Measurements from ENCODE around the gene TBC1D21.

- TF ChIP-seq POLR2A (IDR thresholded peaks at IDR 0.05; ENCODE audit: low read depth, low read length) = no peak
- no peak for TF ChIP-seq TAF1 (IDR thresholded peaks at IDR 0.05; ENCODE audit: low read depth, low read length)
- no peak for TF ChIP-seq POLR2AphosphoS5 (IDR thresholded peaks at IDR 0.05; ENCODE audit: low read depth, low read length)
- TF ChIP-seq SPI1 (IDR thresholded peaks at IDR 0.05; ENCODE audit: low read depth, low read length) = no peak
- no peak for TF ChIP-seq POU2F2 (IDR thresholded peaks at IDR 0.05; ENCODE audit: low read depth, low read length)
- TF ChIP-seq PAX5 (IDR thresholded peaks at IDR 0.05; ENCODE audit: insufficient read depth, low read length, severe bottlenecking) = no peak
Observed at GRCh38 chr15:73927476-73928240, 54.3 kb downstream of the TBC1D21 start.
